CD4-positive, alpha-beta memory T cell (primary cell): ENCODE measurements around the gene TBPL1. TPM values are rescaled to one million over a fixed set of nuclear protein-coding genes. Genes with fewer than 3 reads are reported as not detected.

Source experiments
- CTCF ChIA-PET: fragments of 350-600 bp; sonication (Branson Sonifier 250); formaldehyde crosslinking; loops from one replicate; lab custom pipeline; 2021; ENCODE audit warnings: inconsistent platforms; ENCODE audit not compliant: partially characterized antibody; lab: Charles Lee
- POLR2A ChIA-PET: fragments of 350-600 bp; sonication (Branson Sonifier 250); formaldehyde crosslinking; loops from one replicate; lab custom pipeline; 2021; ENCODE audit not compliant: partially characterized antibody; lab: Charles Lee
- DNase-seq, 5 donors: peaks; one replicate each; pipeline versions ENCODE4 v3.0.0 to v3.0.0-alpha.2; 2020 to 2022; ENCODE audit warnings: mixed read lengths in 1 of 5
- H3K27ac ChIP-seq: one replicate; pipeline ENCODE4 v1.7.0; 2013; ENCODE audit warnings: low read depth, low read length
- H3K27me3 ChIP-seq: 2 replicates; pipeline ENCODE4 v1.7.0; 2013; ENCODE audit warnings: mild to moderate bottlenecking, low read length, moderate library complexity; ENCODE audit not compliant: insufficient read depth
- H3K36me3 ChIP-seq: 2 replicates; pipeline ENCODE4 v1.7.0; 2013; ENCODE audit warnings: mild to moderate bottlenecking, low read length, moderate library complexity; ENCODE audit not compliant: insufficient read depth
- H3K4me1 ChIP-seq: 2 replicates; pipeline ENCODE4 v1.7.0; 2013; ENCODE audit warnings: mild to moderate bottlenecking, low read length, moderate library complexity; ENCODE audit not compliant: insufficient read depth
- H3K4me3 ChIP-seq, 2 donors: one replicate each; pipeline ENCODE4 v1.7.0; 2013; ENCODE audit warnings: low read length in 2 of 2, mild to moderate bottlenecking in 1 of 2
- H3K9me3 ChIP-seq, 2 donors: one replicate each; pipeline ENCODE4 v1.7.0; 2013; ENCODE audit warnings: low read length in 2 of 2, control low read depth in 1 of 2; ENCODE audit not compliant: control insufficient read depth in 1 of 2
- H3K27ac Mint-ChIP-seq, 7 donors: one replicate each; pipeline ENCODE4 v1.8.0; 2020 to 2021; ENCODE audit warnings: mixed read lengths in 7 of 7, mild to moderate bottlenecking in 6 of 7, inconsistent platforms in 3 of 7, moderate library complexity in 3 of 7
- H3K27me3 Mint-ChIP-seq, 2 donors: one replicate each; pipeline ENCODE4 v1.8.0; 2020 to 2021; ENCODE audit warnings: mixed read lengths in 2 of 2
- H3K36me3 Mint-ChIP-seq, 2 donors: one replicate each; pipeline ENCODE4 v1.8.0; 2020 to 2021; ENCODE audit warnings: mixed read lengths in 2 of 2, inconsistent platforms in 1 of 2, mild to moderate bottlenecking in 1 of 2
- H3K4me1 Mint-ChIP-seq, 4 donors: one replicate each; pipeline ENCODE4 v1.8.0; 2020 to 2021; ENCODE audit warnings: mixed read lengths in 4 of 4, mild to moderate bottlenecking in 1 of 4
- H3K4me3 Mint-ChIP-seq, 8 donors: one replicate each; pipeline ENCODE4 v1.8.0; 2020 to 2021; ENCODE audit warnings: mixed read lengths in 8 of 8, mild to moderate bottlenecking in 7 of 8, moderate library complexity in 6 of 8, inconsistent platforms in 3 of 8
- H3K9me3 Mint-ChIP-seq, 8 donors: one replicate each; pipeline ENCODE4 v1.8.0; 2020 to 2021; ENCODE audit warnings: mixed read lengths in 8 of 8, mild to moderate bottlenecking in 5 of 8, inconsistent platforms in 3 of 8, moderate library complexity in 1 of 8
- intact Hi-C: fragments of 100-400 bp; cut with micrococcal nuclease; formaldehyde crosslinking; loops from one replicate; pipeline ENCODE4 v1.15.1; 2023
- polyA plus RNA-seq, 2 donors: library from polyadenylated mRNA; unstranded; fragments of 300-500 nt; fragmentation: Illumina TruSeq; gene quantifications; one replicate each; pipeline ENCODE4 v1.2.3, GENCODE V29; 2021
- total RNA-seq, 2 experiments: library from RNA; stranded (reverse); gene quantifications; one replicate each; pipeline ENCODE4 v1.2.3, GENCODE V29; 2021

TBPL1 gene
- total and polyA plus RNA-seq, 4 experiments from 2014 or later: 34.8 to 77.2 (median 47.2) TPM

- H3K36me3 ChIP-seq: no peaks in the 10 kb centered on the region
- no peaks in the 10 kb centered on the region for H3K27me3 ChIP-seq
- POLR2A ChIA-PET: no interaction called here
- intact Hi-C loops: no loop called here
- no peaks in the 10 kb centered on the region for H3K9me3 ChIP-seq
- CTCF ChIA-PET: no interaction called here
- no peak overlapping the region for H3K27ac ChIP-seq
- Mint-ChIP-seq H3K4me3 (no peak overlapping the region), H3K27ac (no peak overlapping the region), H3K4me1 (no peaks in the 10 kb centered on the region), H3K27me3 (peaks cover 3 to 10% of the 10 kb centered on the region in 2 donors), H3K9me3 (no peaks in the 10 kb centered on the region), H3K36me3 (no peaks in the 10 kb centered on the region)
- no peak overlapping the region for H3K4me3 ChIP-seq
- no peaks in the 10 kb centered on the region for H3K4me1 ChIP-seq
- DNase-seq: no peak
These were observed 61.6 kb downstream of the TBPL1 start for GRCh38 chr6:134014588-134015137.

- H3K9me3 Mint-ChIP-seq: no peaks in the 10 kb centered on the region
- DNase-seq: no peak
- no peaks in the 10 kb centered on the region for H3K27me3 ChIP-seq
- H3K4me3 ChIP-seq: no peak overlapping the region
- H3K27ac Mint-ChIP-seq: no peak overlapping the region
- H3K36me3 ChIP-seq: no peaks in the 10 kb centered on the region
- H3K36me3 Mint-ChIP-seq: no peaks in the 10 kb centered on the region
- H3K4me3 Mint-ChIP-seq: no peak overlapping the region
- H3K27ac ChIP-seq: no peak overlapping the region
- ChIA-PET POLR2A (no interaction called here), CTCF (interaction anchor here (2.0 kb wide), 1 partner anchor 47 kb away, joined by 6 read pairs; no protein-coding TSS in a partner anchor)
- intact Hi-C loops: no loop called here
- H3K9me3 ChIP-seq: no peaks in the 10 kb centered on the region
- no peaks in the 10 kb centered on the region for H3K4me1 ChIP-seq
- peaks cover 4 to 10% of the 10 kb centered on the region in 2 donors for H3K27me3 Mint-ChIP-seq
- H3K4me1 Mint-ChIP-seq: no peaks in the 10 kb centered on the region
These were observed 62.9 kb downstream of the TBPL1 start for GRCh38 chr6:134015719-134016557.

GRCh38 chr6:134016558-134016814 is 63.5 kb downstream of the TBPL1 start:
- CTCF ChIA-PET: interaction anchor here (2.0 kb wide), 1 partner anchor 47 kb away, joined by 6 read pairs; no protein-coding TSS in a partner anchor
- intact Hi-C loops: no loop called here
- Mint-ChIP-seq H3K36me3 (no peaks in the 10 kb centered on the region), H3K4me3 (no peak overlapping the region), H3K27me3 (peaks cover 5 to 10% of the 10 kb centered on the region in 2 donors), H3K4me1 (no peaks in the 10 kb centered on the region), H3K9me3 (no peaks in the 10 kb centered on the region), H3K27ac (no peak overlapping the region)
- H3K27me3 ChIP-seq: no peaks in the 10 kb centered on the region
- POLR2A ChIA-PET: no interaction called here
- no peaks in the 10 kb centered on the region for H3K4me1 ChIP-seq
- no peaks in the 10 kb centered on the region for H3K36me3 ChIP-seq
- H3K4me3 ChIP-seq: no peak overlapping the region
- no peaks in the 10 kb centered on the region for H3K9me3 ChIP-seq
- no peak overlapping the region for H3K27ac ChIP-seq
- DNase-seq: no peak

GRCh38 chr6:134020071-134020470 is 67.0 kb downstream of the TBPL1 start:
- DNase-seq: no peak
- Histone ChIP-seq H3K27ac (no peak overlapping the region), H3K9me3 (no peaks in the 10 kb centered on the region), H3K36me3 (no peaks in the 10 kb centered on the region), H3K27me3 (no peaks in the 10 kb centered on the region), H3K4me1 (no peaks in the 10 kb centered on the region), H3K4me3 (no peak overlapping the region)
- CTCF ChIA-PET: no interaction called here
- Mint-ChIP-seq H3K36me3 (no peaks in the 10 kb centered on the region), H3K4me3 (no peak overlapping the region), H3K9me3 (no peaks in the 10 kb centered on the region), H3K4me1 (no peaks in the 10 kb centered on the region), H3K27ac (no peak overlapping the region), H3K27me3 (peaks cover 6 to 9% of the 10 kb centered on the region in 2 donors)
- intact Hi-C loops: no loop called here
- POLR2A ChIA-PET: no interaction called here

- no peaks in the 10 kb centered on the region for H3K4me1 ChIP-seq
- H3K27ac Mint-ChIP-seq: no peak overlapping the region
- CTCF ChIA-PET: no interaction called here
- no peak overlapping the region for H3K4me3 ChIP-seq
- no peaks in the 10 kb centered on the region for H3K9me3 Mint-ChIP-seq
- H3K4me3 Mint-ChIP-seq: no peak overlapping the region
- peaks cover 6 to 7% of the 10 kb centered on the region in 2 donors for H3K27me3 Mint-ChIP-seq
- POLR2A ChIA-PET: no interaction called here
- H3K36me3 Mint-ChIP-seq: no peaks in the 10 kb centered on the region
- H3K27me3 ChIP-seq: no peaks in the 10 kb centered on the region
- H3K27ac ChIP-seq: no peak overlapping the region
- no peaks in the 10 kb centered on the region for H3K9me3 ChIP-seq
- intact Hi-C loops: no loop called here
- H3K36me3 ChIP-seq: no peaks in the 10 kb centered on the region
- no peaks in the 10 kb centered on the region for H3K4me1 Mint-ChIP-seq
- DNase-seq: no peak
These were observed 67.5 kb downstream of the TBPL1 start for GRCh38 chr6:134020543-134020942.

DNA sequence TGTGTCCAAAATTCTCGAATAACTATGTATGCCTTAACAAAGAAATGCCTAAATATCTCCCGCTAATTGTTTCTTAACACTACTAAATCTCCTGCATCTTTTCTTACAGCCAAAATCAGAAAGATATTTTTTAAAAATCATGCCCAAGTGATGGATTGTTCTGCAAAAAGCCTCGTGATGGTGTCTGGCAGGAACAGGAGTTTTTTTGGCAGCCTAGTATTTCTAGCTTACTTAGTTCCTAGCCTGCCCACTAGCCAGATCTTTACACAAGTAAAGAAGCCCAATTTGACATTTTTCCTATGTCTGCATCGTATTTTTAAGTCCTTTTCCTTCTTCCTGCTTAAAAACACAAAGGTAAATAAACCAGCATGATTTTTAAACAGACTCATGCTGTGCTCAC is 67.9 kb downstream of the TBPL1 start:
- Mint-ChIP-seq H3K4me3 (no peak overlapping the region), H3K36me3 (no peaks in the 10 kb centered on the region), H3K27me3 (peaks cover 6 to 7% of the 10 kb centered on the region in 2 donors), H3K4me1 (no peaks in the 10 kb centered on the region), H3K27ac (no peak overlapping the region), H3K9me3 (no peaks in the 10 kb centered on the region)
- POLR2A ChIA-PET: no interaction called here
- H3K27ac ChIP-seq: no peak overlapping the region
- H3K4me1 ChIP-seq: no peaks in the 10 kb centered on the region
- H3K36me3 ChIP-seq: no peaks in the 10 kb centered on the region
- H3K4me3 ChIP-seq: no peak overlapping the region
- H3K27me3 ChIP-seq: no peaks in the 10 kb centered on the region
- no peak for DNase-seq
- no peaks in the 10 kb centered on the region for H3K9me3 ChIP-seq
- CTCF ChIA-PET: no interaction called here
- intact Hi-C loops: no loop called here

DNA sequence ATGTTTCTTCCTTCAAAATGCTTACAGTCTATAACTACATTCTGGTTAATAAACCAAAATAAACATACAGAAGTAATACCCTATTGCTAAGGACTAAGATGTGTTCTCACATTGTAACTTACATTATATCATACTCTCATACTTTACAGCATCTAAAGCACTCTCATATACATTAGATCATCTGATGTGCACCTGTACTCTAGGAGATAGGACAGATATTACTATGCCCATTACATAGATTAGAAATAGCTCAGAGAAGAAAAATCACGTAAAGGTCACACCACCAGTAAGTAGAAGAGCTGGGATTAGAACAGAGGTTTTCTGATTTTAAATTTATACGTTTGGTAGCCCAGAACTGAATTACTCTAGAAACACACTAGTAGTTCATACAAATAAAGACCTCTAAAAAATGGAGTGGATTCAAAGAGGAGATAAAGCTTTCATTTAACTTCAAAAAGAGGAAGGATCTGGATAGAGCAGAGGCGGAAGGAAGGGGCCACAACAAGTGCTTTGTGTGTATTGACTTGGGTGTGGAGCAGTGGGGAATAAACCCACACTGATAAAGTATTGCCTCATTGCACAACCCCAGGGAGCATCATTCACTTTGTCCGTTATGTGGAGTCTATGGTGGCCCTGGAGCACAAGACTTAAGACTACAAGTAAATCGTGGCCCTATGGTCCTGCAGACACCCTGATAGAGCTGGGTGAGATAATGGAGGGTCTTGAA is 68.5 kb downstream of the TBPL1 start:
- DNase-seq: no peak
- H3K27me3 Mint-ChIP-seq: peaks cover 6 to 7% of the 10 kb centered on the region in 2 donors
- H3K27ac Mint-ChIP-seq: no peak overlapping the region
- POLR2A ChIA-PET: no interaction called here
- H3K27me3 ChIP-seq: no peaks in the 10 kb centered on the region
- H3K36me3 Mint-ChIP-seq: no peaks in the 10 kb centered on the region
- no peak overlapping the region for H3K4me3 ChIP-seq
- no peak overlapping the region for H3K4me3 Mint-ChIP-seq
- no peak overlapping the region for H3K27ac ChIP-seq
- CTCF ChIA-PET: no interaction called here
- H3K9me3 Mint-ChIP-seq: no peaks in the 10 kb centered on the region
- no peaks in the 10 kb centered on the region for H3K36me3 ChIP-seq
- no peaks in the 10 kb centered on the region for H3K4me1 ChIP-seq
- intact Hi-C loops: no loop called here
- H3K9me3 ChIP-seq: no peaks in the 10 kb centered on the region
- no peaks in the 10 kb centered on the region for H3K4me1 Mint-ChIP-seq
